GM12892 (cell line): ENCODE measurements around the gene PIEZO1.
"Not testable (repeated sequence)": the region's sequence is repeated elsewhere in the genome, so short reads cannot be mapped to it uniquely, and the experiment has no call there.

ENCODE experiments used
- DNase-seq: peaks from one replicate; pipeline ENCODE4 v3.0.0; 2011; ENCODE audit not compliant: insufficient read length
- FAIRE-seq: peaks from 2 replicates; lab custom pipeline; 2011; peaks lifted over from hg19 to GRCh38; lab: Jason Lieb, UNC
- POLR2A ChIP-seq: IDR thresholded peaks from 2 replicates; pipeline ENCODE4 v1.6.1; 2011; ENCODE audit warnings: low read depth, low read length, control low read depth
- POLR2AphosphoS5 ChIP-seq: IDR thresholded peaks from 2 replicates; pipeline ENCODE4 v1.6.1; 2011; ENCODE audit warnings: low read depth, low read length, control low read depth
- TAF1 ChIP-seq: IDR thresholded peaks from 2 replicates; pipeline ENCODE4 v1.6.1; 2011; ENCODE audit warnings: low read depth, mild to moderate bottlenecking, control low read depth, low read length, borderline replicate concordance

Gene PIEZO1

GRCh38 chr16:88798073-88798472 is 13.1 kb upstream of the PIEZO1 start:
- no peak for TF ChIP-seq POLR2AphosphoS5
- TF ChIP-seq TAF1, result no peak
- no peak for TF ChIP-seq POLR2A
- DNase-seq (no peak), FAIRE-seq (no peak)

- no peak for FAIRE-seq
- TF ChIP-seq POLR2A, result no peak
- TF ChIP-seq POLR2AphosphoS5, result no peak
- TF ChIP-seq TAF1, result no peak
- DNase-seq, result no peak
Measured at GRCh38 chr16:88796278-88796677, 11.3 kb upstream of the PIEZO1 start.

- DNase-seq, result no peak
- no peak for FAIRE-seq
- TF ChIP-seq TAF1, result no peak
- TF ChIP-seq POLR2A, result no peak
- TF ChIP-seq POLR2AphosphoS5, result no peak
Measured at GRCh38 chr16:88793251-88793954, 8.4 kb upstream of the PIEZO1 start.

GRCh38 chr16:88792668-88793250 is 7.7 kb upstream of the PIEZO1 start:
- no peak for FAIRE-seq
- DNase-seq, result no peak
- TF ChIP-seq POLR2A (no peak), TAF1 (no peak), POLR2AphosphoS5 (no peak)

- DNase-seq (no peak), FAIRE-seq (no peak)
- no peak for TF ChIP-seq TAF1
- TF ChIP-seq POLR2AphosphoS5, result no peak
- TF ChIP-seq POLR2A, result no peak
Measured at GRCh38 chr16:88792078-88792550, 7.1 kb upstream of the PIEZO1 start.

GRCh38 chr16:88790312-88791211 is 5.5 kb upstream of the PIEZO1 start:
- DNase-seq (no peak), FAIRE-seq (peak; percentile 70)
- TF ChIP-seq POLR2AphosphoS5, result no peak
- no peak for TF ChIP-seq POLR2A
- no peak for TF ChIP-seq TAF1

GRCh38 chr16:88789594-88789993 is 4.6 kb upstream of the PIEZO1 start:
- no peak for TF ChIP-seq POLR2AphosphoS5
- TF ChIP-seq TAF1, result no peak
- no peak for TF ChIP-seq POLR2A
- DNase-seq (no peak), FAIRE-seq (no peak)

GRCh38 chr16:88788749-88789148 is 3.7 kb upstream of the PIEZO1 start:
- FAIRE-seq, DNase-seq: not testable (repeated sequence)

- DNase-seq, result no peak
- no peak for FAIRE-seq
- TF ChIP-seq POLR2AphosphoS5 (no peak), TAF1 (no peak), POLR2A (no peak)
Measured at GRCh38 chr16:88787579-88788314, 2.7 kb upstream of the PIEZO1 start.

- FAIRE-seq (no peak), DNase-seq (no peak)
- TF ChIP-seq TAF1 (no peak), POLR2AphosphoS5 (no peak), POLR2A (no peak)
Measured at GRCh38 chr16:88784856-88785105, 239 bp downstream of the PIEZO1 start.

- TF ChIP-seq POLR2A, result no peak
- DNase-seq (no peak), FAIRE-seq (no peak)
Measured at GRCh38 chr16:88784074-88784855, 755 bp downstream of the PIEZO1 start.

GRCh38 chr16:88783391-88784073 is 1.5 kb downstream of the PIEZO1 start:
- FAIRE-seq (no peak), DNase-seq (no peak)
- TF ChIP-seq POLR2AphosphoS5 (no peak), TAF1 (no peak), POLR2A (no peak)
